GM11168 (cell line): ENCODE results near the gene UBE2D2.

Experiments used
- in situ Hi-C: fragments of 300-500 bp; cut with MboI; formaldehyde crosslinking; loops from one replicate; pipeline ENCODE4 v1.12.0; 2022; ENCODE audit warnings: low sequenced_read_pairs; ENCODE audit not compliant: unreplicated experiment

UBE2D2 gene

DNA sequence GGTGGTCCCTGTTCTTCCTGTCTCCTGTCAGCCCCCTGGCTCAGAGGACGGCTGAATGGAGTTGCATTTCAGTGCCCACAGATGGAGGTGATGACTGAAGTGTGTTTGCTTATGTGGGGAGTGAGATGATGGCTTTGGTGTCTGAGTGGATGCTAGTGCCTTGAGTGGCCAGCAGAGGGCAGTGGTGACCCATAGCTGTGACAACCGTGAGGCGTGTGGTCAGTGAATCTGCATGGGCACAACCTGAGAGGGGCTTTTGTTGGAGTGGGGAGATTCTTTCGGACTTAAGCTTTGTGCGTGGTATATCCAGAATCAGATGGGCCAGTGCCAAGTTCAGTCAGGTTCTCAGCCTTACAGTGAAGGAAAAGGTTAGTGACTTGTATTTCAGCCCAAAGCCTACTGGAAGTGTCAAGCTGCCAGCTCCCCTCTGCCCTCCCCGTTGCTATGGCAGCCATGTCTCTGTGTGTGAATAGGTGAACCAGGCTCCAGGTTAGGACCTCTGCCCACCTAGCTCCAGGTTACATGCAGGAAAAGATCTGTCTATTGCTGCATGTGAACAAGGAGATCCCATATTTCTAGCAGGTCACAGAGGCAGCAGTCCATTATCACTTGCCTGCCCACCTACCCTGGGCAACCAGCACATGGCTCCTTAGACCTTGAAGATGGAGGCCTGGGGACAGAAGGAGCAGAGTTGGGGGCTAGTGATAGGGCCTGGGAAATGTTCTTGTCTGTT is 72.3 kb downstream of the UBE2D2 start:
- in situ Hi-C loops, result loop anchor here (5.0 kb wide), 2 partner anchors 44 to 129 kb away; no protein-coding TSS in a partner anchor

GRCh38 chr5:139634028-139634325 is 72.8 kb downstream of the UBE2D2 start:
- in situ Hi-C loops, result loop anchor here (5.0 kb wide), 2 partner anchors 43 to 128 kb away; no protein-coding TSS in a partner anchor

GRCh38 chr5:139634541-139634940 is 73.4 kb downstream of the UBE2D2 start:
- in situ Hi-C loops, result loop anchor here (5.0 kb wide), 2 partner anchors 43 to 128 kb away; no protein-coding TSS in a partner anchor

DNA sequence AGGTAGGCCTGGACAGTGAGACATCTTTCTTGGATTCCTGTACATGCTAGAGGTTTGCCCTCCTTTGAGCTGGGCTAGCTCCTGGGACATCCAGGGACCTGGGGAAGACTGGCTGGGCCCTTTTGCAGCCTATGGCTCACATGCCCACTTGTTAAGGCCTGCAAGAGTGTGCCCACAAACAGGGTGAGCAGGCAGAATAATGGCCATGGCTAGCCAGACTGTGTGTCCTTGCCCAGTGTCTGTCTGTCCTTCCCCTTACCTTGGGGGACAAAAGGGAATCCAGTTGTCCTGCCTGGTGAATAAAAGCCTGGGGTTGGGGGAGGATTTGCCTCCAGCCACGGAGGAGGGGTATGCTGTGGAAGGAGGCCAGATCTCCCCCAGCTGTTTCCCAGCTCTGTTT is 74.1 kb downstream of the UBE2D2 start:
- in situ Hi-C loops, result no loop called here

DNA sequence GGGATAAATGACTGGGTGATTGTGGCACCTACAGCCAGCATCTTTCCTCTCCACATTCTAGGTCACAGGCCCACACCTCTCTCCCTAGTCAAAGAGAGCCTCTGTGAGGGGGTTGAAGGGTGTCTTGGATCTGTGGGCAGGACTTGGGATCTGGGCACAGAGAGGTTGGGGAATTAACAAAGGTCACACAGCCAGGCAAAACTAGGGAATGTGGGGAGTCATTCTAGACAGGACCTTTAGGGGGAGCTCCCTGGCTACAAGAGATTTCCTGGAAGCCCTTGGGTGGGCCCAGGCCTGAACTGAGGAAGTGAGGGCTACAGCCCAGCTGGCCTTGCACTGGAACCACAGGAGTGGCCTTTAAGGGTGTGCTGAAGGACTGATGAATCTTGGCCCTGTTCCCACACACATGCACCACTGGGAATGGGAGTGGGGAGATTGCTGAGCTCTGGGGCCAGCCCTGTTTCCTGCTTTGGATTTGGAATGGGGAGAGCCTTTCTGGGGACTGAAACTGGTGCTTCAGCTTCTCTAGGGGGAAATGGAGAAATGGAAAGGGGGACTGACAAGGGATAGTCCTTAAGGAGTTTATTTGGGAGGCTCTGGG is 74.6 kb downstream of the UBE2D2 start:
- in situ Hi-C loops, result no loop called here

DNA sequence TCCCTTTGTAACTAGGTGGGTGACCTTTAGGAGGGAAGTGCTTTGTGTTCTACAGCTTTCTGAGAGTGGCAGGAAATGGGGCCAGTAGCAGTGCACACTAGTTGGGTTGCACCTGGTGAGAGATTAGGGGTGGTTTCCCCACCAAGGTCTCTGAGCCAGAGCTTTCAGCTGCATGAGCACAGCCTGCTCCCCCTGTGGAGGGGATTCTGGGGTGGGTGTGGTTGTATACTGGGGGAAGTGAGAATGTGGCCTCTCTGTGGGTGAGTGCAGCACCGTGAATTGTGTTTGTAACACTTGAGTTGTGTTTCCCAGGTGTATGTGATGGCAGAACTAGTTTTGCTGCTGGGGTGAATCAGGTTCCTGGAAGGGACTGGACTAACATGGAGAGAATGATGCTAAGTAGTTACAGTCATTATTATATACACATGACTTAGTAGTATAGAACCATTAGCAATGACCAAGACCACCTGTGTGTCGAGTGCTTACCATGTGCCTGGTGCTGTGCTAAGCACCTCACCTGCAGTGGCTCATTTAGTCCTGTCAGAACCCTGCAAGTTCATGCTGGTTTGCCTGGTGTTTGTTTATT is 75.2 kb downstream of the UBE2D2 start:
- in situ Hi-C loops, result no loop called here

DNA sequence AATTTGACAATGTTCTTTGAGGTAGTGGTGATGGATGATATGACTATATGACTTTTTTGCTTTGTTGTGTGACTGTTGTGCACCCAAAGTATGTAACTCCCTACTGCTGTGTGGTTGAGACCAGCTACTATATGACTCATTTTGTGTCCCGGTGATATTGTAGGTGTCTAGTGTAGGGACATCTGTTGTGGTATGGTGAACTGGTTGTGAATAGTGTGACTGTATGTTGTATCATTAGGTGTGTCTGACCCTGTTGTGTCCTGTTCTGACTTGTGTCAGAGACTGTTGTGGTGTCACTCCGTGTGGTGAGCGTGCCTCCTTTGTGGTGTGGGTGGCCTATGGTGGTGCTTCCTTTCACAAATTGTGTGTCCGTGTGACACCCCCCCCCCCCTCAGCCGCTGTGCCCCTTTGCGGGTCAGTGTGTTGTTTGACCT is 75.9 kb downstream of the UBE2D2 start:
- in situ Hi-C loops, result no loop called here

DNA sequence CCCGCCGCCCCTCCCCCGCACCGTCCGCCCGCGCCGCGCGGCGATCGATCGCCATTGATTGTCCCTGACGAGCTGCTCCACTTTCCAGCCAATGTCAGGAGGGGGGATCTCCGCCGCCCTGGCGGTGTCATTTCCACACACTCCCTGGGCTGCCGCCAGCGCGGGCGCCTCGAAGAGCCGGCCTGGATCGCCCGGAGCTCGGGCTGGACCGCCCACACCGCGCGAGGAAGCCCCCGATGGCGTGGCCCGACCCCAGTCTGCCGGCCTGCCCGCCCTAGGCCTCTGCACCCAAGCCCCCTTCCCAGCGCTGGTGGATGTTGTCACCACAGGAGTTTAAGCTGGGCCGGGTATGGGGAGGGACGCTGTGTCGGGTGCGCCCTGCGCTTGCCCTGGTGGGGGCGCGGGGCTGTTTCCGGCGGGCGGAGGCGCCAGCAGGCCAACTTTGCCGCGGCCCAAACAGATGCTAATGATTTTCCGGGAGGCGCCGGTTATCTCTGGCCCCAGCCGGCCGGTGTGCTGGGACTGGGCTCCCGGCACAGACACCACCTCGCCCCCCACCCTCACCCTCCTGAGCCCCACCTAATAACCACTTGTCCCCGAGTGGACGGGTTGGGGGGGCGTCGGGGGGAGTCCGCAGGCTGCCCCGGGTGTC is 76.4 kb downstream of the UBE2D2 start:
- in situ Hi-C loops, result no loop called here

GRCh38 chr5:139638090-139638735 is 77.1 kb downstream of the UBE2D2 start:
- in situ Hi-C loops, result no loop called here

- in situ Hi-C loops, result no loop called here
These were observed 77.8 kb downstream of the UBE2D2 start for GRCh38 chr5:139638736-139639618.

DNA sequence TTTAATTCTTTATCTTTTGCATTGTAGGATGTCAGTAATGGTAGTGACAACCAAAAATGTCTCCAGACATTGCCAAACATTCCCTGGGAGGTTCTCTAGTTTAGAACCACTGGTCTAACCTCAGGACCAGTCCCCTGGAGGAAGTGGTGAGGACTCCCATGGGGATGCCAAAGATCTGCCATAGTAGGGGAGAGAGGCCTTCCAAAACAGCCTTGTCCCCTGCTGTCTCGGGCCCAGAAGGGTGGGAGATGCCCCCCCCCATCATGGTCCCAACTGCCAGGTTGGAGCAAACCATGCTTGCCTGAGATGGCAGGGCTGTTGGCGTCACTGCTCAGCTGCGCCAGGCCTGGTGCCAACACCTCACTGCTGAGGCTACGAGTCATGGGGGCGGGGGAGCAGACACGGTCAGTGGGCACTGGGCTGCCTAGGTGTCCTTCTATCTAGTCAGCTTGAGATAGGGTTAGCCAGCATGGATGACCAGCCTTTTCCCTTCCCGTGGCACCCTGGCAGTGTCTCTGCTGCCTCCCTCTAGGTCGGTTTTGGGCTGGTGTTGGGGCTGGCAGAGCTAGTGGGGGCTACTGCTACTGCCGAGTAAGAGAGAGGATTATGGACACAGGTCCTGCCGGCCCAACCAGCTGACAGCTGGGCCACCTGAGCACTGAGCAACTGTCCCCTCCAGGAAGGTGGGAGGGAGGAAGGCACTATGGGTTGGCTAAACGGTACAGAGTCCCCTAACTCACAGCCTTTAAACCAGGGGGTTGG is 78.7 kb downstream of the UBE2D2 start:
- in situ Hi-C loops, result no loop called here

DNA sequence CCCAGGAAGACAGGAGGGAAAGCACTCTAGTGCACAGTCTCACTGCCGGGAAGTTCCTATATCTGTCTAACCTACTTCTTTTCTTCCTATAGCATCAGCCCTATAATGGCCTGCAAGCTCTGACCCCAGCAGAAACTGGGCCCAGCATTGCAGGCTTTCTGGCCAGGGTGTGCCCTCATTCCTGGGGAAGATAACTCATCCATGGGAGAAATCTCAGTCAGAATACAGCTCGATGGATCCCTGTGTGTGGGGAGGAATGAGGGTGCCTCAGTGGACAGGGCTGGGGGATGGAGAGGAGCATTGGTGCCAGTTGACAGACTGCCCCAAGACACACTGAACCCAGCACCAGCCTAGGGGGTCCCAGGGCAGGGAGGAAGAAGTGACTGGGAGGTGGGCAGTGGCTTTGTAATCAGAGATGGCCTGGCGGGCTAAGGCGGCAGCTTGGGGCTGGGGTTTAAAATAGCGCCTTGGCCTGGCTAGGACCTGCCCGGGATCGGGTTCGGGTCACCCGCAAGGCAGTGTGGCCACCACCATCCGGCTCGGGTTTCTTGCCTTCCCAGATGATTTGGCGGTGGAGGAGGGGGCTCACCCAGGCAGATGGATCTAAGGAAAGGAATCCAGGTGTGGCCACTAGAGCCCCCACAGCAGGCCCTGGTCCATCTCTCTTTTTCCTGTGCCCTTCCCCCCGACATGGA is 79.4 kb downstream of the UBE2D2 start:
- in situ Hi-C loops, result no loop called here

DNA sequence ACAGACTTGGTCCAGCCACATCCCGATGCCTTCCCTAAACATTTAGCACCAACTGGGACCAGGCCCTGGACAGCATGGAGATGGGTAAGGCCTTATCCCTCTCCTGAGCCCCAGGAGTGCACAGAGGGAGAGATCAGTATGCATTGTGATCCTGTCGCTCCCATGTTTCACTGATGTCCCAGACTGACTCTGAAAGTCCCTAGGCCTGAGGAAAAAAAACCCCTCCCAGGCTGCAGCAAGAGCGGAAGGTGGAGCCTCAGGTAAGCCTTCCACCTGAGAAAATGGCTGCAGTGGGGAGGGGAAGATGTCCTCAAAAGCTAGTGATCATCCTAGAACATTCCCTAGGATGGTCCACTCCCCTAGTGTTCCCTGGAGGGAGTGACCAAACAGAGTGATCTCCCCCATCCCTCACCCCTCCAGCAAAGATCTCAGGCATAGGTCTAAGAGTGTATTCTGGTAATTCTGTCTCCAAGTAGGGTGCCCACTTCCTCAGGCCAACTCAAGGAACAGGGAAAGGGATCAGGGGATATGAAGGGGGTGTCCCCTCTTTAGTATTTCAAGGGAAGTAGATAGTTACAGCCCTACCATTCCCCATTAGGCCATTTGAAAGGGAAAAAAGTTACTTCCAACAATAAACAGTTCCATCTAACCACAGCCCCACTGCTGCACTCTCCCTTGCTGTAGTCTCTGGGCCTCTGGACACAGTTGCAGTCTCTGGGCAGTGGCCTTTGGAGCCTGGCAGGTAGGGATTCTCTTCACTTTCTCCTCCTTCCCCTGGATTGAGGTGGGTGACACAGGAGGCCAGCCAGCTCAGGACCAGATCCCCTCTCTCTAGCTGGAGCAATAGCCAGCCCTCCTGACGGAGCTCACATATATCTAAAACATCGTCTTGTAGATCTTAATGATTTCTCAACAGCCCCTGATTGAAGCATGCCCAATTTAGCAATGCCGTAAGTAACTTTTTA is 80.3 kb downstream of the UBE2D2 start:
- in situ Hi-C loops, result no loop called here

GRCh38 chr5:139642213-139642612 is 81.1 kb downstream of the UBE2D2 start:
- in situ Hi-C loops, result no loop called here

DNA sequence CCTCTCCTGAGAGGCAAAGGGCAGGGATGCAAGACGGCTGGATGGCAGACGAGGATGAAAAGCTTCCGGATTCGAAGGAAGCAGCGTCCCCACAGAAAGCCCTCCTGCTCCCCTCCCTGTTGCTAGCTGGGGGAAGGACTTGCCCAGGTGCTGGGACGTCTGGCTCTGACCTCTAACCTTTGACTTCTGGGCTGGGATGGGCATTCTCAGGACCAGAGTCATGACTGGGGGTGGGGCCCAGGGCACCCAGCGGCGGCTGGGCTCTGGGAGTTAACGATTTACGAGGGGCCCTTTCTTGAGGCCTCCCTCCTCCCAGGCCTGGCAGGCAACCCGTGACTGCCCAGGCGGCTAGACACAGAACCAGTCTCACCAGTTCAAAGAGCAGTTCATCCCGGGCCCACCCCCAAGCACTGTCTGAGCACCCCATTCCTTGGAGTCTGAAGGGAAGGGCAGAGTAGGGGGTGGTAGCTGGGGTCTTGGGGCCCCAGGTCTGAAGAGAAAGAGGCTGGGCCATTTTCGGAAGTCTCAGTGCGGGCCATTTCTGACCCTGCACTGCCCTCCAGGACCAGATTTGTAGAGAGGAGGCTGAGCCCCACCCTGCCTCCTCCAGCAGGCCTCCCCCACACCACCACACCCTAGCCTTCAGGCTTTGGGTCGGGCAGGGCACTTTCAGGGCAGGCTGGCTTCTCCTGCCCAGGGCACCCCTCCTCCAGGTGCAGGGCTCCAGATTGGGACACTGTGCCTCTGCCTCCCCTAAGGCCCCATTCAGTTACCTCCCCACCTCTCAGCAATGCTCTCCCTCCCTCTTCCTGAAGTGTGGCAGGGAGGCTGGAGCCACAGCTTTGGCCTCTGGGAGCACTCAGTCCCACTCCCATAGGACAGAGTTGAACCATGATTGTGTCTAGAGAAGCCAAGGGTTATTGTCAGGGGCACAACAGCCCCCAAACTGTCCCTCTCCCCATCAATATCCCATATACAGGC is 82.0 kb downstream of the UBE2D2 start:
- in situ Hi-C loops, result no loop called here

GRCh38 chr5:139644001-139644456 is 82.9 kb downstream of the UBE2D2 start:
- in situ Hi-C loops, result no loop called here
